SU-DHL-6 (cell line): ENCODE results near the gene HIBCH.

ENCODE experiments used
- CTCF ChIP-seq: fragments of 200-600 bp; sonication (generic); IDR thresholded peaks from one replicate; pipeline ENCODE4 v1.5.1; 2017; ENCODE audit warnings: antibody characterized with exemption, mild to moderate bottlenecking, low read length, moderate library complexity; ENCODE audit not compliant: insufficient read depth, poor library complexity, severe bottlenecking
- EZH2phosphoT487 ChIP-seq: fragments of 200-600 bp; sonication (generic), shearing (Covaris generic); conservative IDR thresholded peaks from 2 replicates; pipeline ENCODE4 v1.6.1; 2018; ENCODE audit warnings: mild to moderate bottlenecking, antibody characterized with exemption, low read length, moderate library complexity, mixed read lengths

- no peak for TF ChIP-seq CTCF
- no peak for TF ChIP-seq EZH2phosphoT487
Observed at GRCh38 chr2:190267302-190267701, 52.3 kb downstream of the HIBCH start.
